ENCODE data around the gene AQP2.

Gene AQP2

DNA sequence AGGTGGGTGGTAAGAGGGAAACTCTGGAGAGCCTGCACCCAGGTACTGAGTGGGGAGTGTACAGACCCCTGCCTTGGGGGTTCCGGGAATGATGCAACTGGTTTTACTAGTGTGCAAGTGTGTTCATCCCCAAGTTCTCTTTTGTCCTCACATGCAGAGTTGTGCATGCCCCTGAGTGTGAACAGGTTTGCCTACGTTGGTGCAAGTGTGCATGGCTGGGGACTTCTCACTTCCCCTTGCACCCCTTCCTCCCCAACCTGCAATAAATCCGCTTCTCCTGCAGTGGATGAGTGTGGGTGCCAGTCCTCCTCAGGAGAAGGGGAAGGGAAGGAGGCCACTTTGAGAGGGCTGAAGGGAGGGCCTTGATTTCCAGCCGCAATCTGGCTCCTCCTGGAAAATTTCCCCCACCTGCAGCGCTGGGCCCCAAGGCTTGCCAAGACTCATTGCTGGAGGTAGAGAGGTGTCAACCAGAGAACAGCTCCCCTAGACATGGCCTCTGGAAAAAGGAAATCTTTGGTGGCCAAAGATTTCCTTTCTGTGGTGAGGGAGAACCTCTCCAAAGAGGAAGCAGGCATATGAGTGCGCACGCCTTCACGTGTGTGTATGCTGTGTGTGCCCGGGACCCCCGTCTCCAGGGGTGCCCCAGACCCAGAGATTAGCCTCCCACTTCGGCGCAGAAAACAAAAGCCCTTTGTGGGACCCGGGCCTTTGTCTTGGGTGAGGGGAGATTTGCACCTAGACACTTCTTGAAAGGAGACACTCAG is 5.5 kb downstream of the AQP2 start:
- H3K36me3 ChIP-seq (ENCODE audit: control insufficient read depth in 2 of 2, insufficient read depth in 2 of 2, low read length in 2 of 2) = no peaks in the 10 kb centered on the region
- H3K27me3 ChIP-seq (ENCODE audit: control insufficient read depth in 2 of 2, insufficient read depth in 2 of 2, low read length in 2 of 2) = peaks cover 37 to 39% of the 10 kb centered on the region in 2 donors
- no peaks in the 10 kb centered on the region for H3K4me1 ChIP-seq (ENCODE audit: control insufficient read depth in 2 of 2, insufficient read depth in 2 of 2, low read length in 2 of 2)
- no peak overlapping the region for H3K27ac ChIP-seq (ENCODE audit: low read depth in 2 of 2, low read length in 2 of 2)
- no peaks in the 10 kb centered on the region for H3K9me3 ChIP-seq (ENCODE audit: control insufficient read depth in 2 of 2, low read length in 2 of 2)
- H3K9ac ChIP-seq (ENCODE audit: low read depth in 1 of 2, low read length in 2 of 2) = no peak overlapping the region
- H3K4me3 ChIP-seq (ENCODE audit: low read length in 2 of 2) = no peak overlapping the region

DNA sequence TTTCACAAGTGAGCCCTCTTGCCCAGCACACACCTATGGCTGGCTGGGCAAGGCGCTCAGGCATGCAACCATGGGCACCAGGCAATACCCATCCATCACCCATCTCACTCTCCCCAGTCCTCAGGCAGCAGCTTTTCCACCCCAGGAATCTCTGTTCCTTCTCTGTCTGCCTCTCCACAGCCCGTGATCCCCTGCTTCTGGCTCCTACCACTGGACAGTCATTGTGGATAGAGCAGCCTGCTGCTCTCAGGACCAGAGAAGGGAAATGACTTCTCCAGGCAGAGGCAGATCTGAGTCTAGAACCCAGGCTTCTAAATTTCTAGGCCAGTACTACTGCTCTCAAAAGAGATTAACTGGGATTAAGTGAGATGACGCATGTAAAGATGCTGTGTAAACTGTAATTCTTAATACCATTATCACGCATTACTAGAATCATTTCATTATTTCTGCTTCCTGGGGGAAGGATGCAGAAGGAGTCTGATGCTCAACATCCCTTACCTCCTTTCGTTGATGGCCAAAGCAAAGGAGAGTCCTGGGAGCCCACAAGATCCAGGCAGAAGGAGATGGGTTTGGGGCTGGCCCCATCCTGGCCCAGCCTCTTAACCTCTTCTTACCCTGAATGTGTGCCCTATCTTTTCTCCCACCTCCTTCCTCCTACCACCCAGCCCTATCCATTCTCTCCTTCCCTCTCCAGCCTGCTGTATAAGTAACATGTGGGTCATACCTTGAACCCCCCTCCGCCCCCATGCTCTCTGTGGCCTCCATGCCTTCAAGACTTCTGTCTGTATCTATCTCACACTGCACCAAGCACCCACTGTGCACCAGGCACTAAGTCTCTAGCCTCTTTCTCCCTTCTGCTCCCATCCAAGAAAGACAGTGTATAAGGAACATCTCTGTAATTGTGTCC is 6.4 kb downstream of the AQP2 start:
- Histone ChIP-seq H3K4me3 (ENCODE audit: low read length in 2 of 2) (no peak overlapping the region), H3K9ac (ENCODE audit: low read depth in 1 of 2, low read length in 2 of 2) (no peak overlapping the region), H3K4me1 (ENCODE audit: control insufficient read depth in 2 of 2, insufficient read depth in 2 of 2, low read length in 2 of 2) (peaks cover 2% of the 10 kb centered on the region in 2 donors), H3K36me3 (ENCODE audit: control insufficient read depth in 2 of 2, insufficient read depth in 2 of 2, low read length in 2 of 2) (no peaks in the 10 kb centered on the region), H3K27me3 (ENCODE audit: control insufficient read depth in 2 of 2, insufficient read depth in 2 of 2, low read length in 2 of 2) (peaks cover 37 to 43% of the 10 kb centered on the region in 2 donors), H3K27ac (ENCODE audit: low read depth in 2 of 2, low read length in 2 of 2) (no peak overlapping the region), H3K9me3 (ENCODE audit: control insufficient read depth in 2 of 2, low read length in 2 of 2) (no peaks in the 10 kb centered on the region)

DNA sequence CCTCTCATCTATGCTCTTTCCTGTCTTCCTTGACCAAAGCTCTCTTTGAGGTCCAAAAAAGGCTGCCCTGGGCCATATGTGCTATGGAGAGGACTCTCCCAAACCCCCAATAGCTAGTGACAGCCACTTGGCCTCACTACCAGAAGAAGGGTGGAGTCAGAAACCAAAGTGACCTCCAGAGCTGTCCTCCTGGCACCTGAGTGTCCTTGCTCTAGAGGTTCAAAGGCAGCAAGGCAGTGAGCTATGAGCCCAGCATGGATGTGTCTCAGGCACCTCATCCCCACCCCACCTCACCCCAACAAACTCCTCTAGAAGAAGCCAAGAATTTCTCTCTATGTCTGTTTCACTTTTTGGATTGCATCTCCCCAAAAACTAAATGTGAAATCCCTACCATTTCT is 7.0 kb downstream of the AQP2 start:
- no peaks in the 10 kb centered on the region for H3K36me3 ChIP-seq (ENCODE audit: control insufficient read depth in 2 of 2, insufficient read depth in 2 of 2, low read length in 2 of 2)
- H3K9me3 ChIP-seq (ENCODE audit: control insufficient read depth in 2 of 2, low read length in 2 of 2) = no peaks in the 10 kb centered on the region
- no peak overlapping the region for H3K9ac ChIP-seq (ENCODE audit: low read depth in 1 of 2, low read length in 2 of 2)
- H3K4me3 ChIP-seq (ENCODE audit: low read length in 2 of 2) = no peak overlapping the region
- no peak overlapping the region for H3K27ac ChIP-seq (ENCODE audit: low read depth in 2 of 2, low read length in 2 of 2)
- H3K4me1 ChIP-seq (ENCODE audit: control insufficient read depth in 2 of 2, insufficient read depth in 2 of 2, low read length in 2 of 2) = peaks cover 2% of the 10 kb centered on the region in 2 donors
- H3K27me3 ChIP-seq (ENCODE audit: control insufficient read depth in 2 of 2, insufficient read depth in 2 of 2, low read length in 2 of 2) = peaks cover 39 to 45% of the 10 kb centered on the region in 2 donors

DNA sequence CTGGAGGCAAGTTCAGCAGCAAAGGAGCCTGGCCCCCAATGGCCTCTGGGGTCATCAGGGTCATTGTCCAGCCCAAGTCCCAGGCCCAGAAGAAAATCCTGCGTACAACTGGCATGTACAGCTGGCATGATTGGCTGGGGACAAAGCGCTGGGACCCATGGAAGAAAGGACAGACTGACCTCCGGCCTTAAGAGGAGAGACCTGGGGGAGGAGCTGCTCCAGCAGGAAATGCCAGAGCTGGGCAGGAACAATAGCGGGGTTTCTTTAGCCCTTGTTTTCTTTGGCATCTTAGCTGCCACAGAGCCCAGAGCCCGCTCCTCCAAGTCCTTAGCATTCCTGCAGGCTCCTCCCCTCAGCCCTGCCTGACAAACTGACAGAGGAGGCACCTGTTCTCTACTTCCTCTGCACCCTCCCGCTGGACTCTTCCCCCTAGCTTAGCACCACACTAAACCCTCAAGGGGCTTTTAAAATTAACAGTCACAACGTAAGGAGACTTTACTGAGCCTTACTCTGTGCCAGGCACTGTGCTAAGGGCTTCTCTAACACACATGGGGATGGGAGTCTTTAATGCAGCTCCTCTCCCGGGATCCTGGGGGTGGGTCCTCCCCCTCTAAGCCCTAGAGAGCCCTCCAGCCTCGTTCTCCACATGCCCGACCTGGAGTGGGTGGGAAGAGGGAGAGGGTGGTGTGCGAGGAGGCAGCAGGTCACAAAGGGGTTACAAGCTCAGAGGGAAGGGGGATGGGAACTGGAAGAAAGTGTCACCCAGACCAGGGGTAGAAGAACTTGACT is 9.3 kb downstream of the AQP2 start:
- Histone ChIP-seq H3K36me3 (ENCODE audit: control insufficient read depth in 2 of 2, insufficient read depth in 2 of 2, low read length in 2 of 2) (no peaks in the 10 kb centered on the region), H3K9ac (ENCODE audit: low read depth in 1 of 2, low read length in 2 of 2) (no peak overlapping the region), H3K4me1 (ENCODE audit: control insufficient read depth in 2 of 2, insufficient read depth in 2 of 2, low read length in 2 of 2) (peaks cover 2% of the 10 kb centered on the region in 2 donors), H3K27me3 (ENCODE audit: control insufficient read depth in 2 of 2, insufficient read depth in 2 of 2, low read length in 2 of 2) (peaks cover 39 to 40% of the 10 kb centered on the region in 2 donors), H3K4me3 (ENCODE audit: low read length in 2 of 2) (no peak overlapping the region), H3K27ac (ENCODE audit: low read depth in 2 of 2, low read length in 2 of 2) (no peak overlapping the region), H3K9me3 (ENCODE audit: control insufficient read depth in 2 of 2, low read length in 2 of 2) (no peaks in the 10 kb centered on the region)

DNA sequence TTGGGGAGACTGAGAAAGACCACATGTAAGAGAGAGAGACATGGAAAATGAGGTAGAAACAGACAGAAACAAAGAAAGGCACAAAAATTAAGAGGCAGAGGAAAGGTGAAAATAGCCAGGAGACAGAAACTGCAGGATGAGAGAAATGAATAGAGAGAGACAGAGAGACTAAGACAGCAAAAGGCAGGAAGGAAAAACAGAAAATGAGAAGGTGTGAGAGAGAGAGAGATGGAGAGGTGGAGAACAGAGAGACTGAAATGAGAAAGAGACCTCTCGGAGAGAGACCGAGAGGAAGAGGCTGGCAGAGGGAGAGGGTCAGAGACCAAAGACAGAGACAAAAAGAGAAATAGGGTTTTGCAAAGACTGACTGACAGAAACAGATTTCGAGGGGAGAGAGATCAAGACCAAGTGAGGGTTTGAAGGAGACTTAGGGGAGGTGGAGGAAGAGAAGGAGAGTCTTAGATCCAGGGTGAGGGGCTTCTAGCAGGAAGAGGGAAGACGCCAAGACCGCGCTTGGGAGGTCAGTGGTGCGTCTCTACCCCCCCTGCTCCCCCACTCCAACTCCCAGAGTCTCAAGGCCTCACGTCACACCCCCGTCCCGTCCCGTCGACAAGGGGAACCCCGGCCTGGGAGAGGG is 10.1 kb downstream of the AQP2 start:
- no peak overlapping the region for H3K27ac ChIP-seq (ENCODE audit: low read depth in 2 of 2, low read length in 2 of 2)
- no peaks in the 10 kb centered on the region for H3K36me3 ChIP-seq (ENCODE audit: control insufficient read depth in 2 of 2, insufficient read depth in 2 of 2, low read length in 2 of 2)
- H3K4me3 ChIP-seq (ENCODE audit: low read length in 2 of 2) = no peak overlapping the region
- no peak overlapping the region for H3K9ac ChIP-seq (ENCODE audit: low read depth in 1 of 2, low read length in 2 of 2)
- H3K4me1 ChIP-seq (ENCODE audit: control insufficient read depth in 2 of 2, insufficient read depth in 2 of 2, low read length in 2 of 2) = peaks cover 2% of the 10 kb centered on the region in 2 donors
- no peaks in the 10 kb centered on the region for H3K9me3 ChIP-seq (ENCODE audit: control insufficient read depth in 2 of 2, low read length in 2 of 2)
- peaks cover 39% of the 10 kb centered on the region in 2 donors for H3K27me3 ChIP-seq (ENCODE audit: control insufficient read depth in 2 of 2, insufficient read depth in 2 of 2, low read length in 2 of 2)

DNA sequence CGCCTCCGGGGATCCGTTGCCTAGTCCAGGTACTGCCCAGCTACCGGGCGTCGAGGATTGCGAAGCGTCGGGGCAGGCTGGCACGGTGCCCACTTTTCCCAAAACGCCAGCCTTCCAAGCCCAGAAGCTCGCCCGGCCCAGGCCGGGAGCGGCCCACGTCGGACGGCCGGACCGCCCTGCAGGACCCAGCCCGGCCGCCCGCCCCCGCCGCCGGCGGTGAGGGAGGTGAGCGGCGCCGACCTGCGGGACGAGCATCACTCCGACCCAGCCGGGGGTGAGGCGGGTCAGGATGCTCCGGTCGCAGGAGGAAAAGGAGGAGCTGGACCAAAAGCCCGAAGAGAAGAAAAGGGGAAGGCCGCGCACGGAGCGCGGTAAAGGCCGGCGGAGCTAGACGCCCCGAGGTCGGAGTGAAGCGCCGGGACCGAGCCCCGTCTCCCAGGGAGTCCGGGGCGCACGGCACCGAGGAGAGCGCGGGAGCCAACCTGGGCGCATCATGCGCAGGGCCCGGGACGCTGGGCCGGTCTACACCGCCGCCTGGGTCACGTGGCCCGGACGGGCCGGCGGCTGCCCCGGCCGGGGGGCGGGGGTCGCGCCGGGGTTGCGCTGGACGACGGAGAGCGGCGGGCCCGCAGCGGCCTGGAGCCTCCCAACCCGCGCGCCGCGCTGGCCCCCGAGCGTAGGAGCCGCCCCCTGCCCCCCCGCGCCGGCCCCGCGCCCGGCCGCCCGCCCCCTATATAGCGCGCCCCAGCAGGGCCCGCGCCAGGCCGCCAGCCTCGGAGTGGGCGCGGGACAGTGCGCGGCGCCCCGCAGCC is 10.8 kb downstream of the AQP2 start, which contains the start of gene AQP5:
TSS of gene AQP5 (plus strand) at position 762 of the 812 bp plus-strand sequence. CDS start 146 bp downstream, outside the sequence.
- H3K4me1 ChIP-seq (ENCODE audit: control insufficient read depth in 2 of 2, insufficient read depth in 2 of 2, low read length in 2 of 2) = peaks cover 2% of the 10 kb centered on the region in 2 donors
- H3K9ac ChIP-seq (ENCODE audit: low read depth in 1 of 2, low read length in 2 of 2) = no peak within 1 kb of the TSS
- no peaks in the 10 kb centered on the region for H3K9me3 ChIP-seq (ENCODE audit: control insufficient read depth in 2 of 2, low read length in 2 of 2)
- H3K36me3 ChIP-seq (ENCODE audit: control insufficient read depth in 2 of 2, insufficient read depth in 2 of 2, low read length in 2 of 2) = no peaks in the 10 kb centered on the region
- H3K27ac ChIP-seq (ENCODE audit: low read depth in 2 of 2, low read length in 2 of 2) = no peak within 1 kb of the TSS
- peaks cover 33 to 39% of the 10 kb centered on the region in 2 donors for H3K27me3 ChIP-seq (ENCODE audit: control insufficient read depth in 2 of 2, insufficient read depth in 2 of 2, low read length in 2 of 2)
- no peak within 1 kb of the TSS for H3K4me3 ChIP-seq (ENCODE audit: low read length in 2 of 2)

DNA sequence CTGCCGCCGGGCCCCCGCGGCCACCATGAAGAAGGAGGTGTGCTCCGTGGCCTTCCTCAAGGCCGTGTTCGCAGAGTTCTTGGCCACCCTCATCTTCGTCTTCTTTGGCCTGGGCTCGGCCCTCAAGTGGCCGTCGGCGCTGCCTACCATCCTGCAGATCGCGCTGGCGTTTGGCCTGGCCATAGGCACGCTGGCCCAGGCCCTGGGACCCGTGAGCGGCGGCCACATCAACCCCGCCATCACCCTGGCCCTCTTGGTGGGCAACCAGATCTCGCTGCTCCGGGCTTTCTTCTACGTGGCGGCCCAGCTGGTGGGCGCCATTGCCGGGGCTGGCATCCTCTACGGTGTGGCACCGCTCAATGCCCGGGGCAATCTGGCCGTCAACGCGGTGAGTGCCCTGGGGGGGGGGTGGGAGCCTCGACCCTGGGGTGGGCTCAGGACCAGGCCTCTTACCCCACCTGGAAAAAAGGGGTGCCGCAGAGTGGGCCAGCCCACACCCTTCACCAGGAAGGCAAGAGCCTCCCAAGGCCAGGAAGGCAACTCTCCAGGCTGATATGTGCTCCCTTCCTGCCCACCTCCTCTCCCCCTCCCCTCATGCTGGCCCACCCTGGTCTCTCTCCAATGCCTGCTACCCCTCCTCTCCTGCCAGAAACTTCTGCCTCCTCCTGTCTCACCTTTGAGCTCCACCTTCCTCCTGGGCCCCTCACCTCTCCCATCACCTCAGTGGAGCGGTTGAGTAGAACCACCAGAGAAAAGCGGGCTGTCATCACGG is 11.6 kb downstream of the AQP2 start:
- Histone ChIP-seq H3K27me3 (ENCODE audit: control insufficient read depth in 2 of 2, insufficient read depth in 2 of 2, low read length in 2 of 2) (peaks cover 30 to 37% of the 10 kb centered on the region in 2 donors), H3K27ac (ENCODE audit: low read depth in 2 of 2, low read length in 2 of 2) (no peak overlapping the region), H3K4me3 (ENCODE audit: low read length in 2 of 2) (no peak overlapping the region), H3K9ac (ENCODE audit: low read depth in 1 of 2, low read length in 2 of 2) (no peak overlapping the region), H3K9me3 (ENCODE audit: control insufficient read depth in 2 of 2, low read length in 2 of 2) (no peaks in the 10 kb centered on the region), H3K36me3 (ENCODE audit: control insufficient read depth in 2 of 2, insufficient read depth in 2 of 2, low read length in 2 of 2) (no peaks in the 10 kb centered on the region), H3K4me1 (ENCODE audit: control insufficient read depth in 2 of 2, insufficient read depth in 2 of 2, low read length in 2 of 2) (peaks cover 2 to 4% of the 10 kb centered on the region in 2 donors)

DNA sequence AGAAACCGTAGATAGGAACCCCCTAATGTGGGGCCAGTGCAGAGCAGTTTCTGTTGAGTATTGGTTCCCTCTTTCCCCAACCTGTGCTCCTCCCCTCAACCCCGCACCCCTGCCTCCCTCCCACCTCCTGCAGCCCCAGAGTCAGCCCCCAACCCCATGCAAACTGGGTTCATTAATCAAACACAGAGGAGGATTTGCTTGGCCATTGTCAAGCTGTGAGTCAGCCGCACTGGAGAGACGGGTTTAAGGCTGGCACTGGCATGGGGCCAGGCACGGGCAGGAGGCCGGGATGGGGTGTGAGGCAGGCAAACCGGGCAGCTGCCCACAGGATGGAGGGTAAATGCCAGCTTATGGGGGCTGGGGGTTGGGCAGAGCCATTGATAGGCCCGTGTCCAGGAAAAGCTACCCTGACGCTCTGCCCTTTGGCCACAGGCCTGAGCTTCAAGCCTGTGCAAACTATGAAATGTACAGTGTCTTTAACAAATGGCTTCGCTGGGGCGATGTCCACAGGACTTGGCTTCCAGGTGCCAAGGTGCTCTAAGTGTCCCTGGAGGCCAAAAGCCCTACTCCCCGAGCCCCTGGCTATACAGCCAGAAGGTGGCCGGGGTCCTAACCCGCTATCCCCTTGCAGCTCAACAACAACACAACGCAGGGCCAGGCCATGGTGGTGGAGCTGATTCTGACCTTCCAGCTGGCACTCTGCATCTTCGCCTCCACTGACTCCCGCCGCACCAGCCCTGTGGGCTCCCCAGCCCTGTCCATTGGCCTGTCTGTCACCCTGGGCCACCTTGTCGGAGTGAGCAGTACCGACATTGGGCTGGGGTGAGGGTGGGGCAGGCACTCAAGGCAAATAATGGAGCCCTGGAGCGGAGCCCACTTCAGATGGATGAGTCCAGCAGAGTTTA is 12.6 kb downstream of the AQP2 start:
- peaks cover 31 to 38% of the 10 kb centered on the region in 2 donors for H3K27me3 ChIP-seq (ENCODE audit: control insufficient read depth in 2 of 2, insufficient read depth in 2 of 2, low read length in 2 of 2)
- peaks cover 7 to 11% of the 10 kb centered on the region in 2 donors for H3K4me1 ChIP-seq (ENCODE audit: control insufficient read depth in 2 of 2, insufficient read depth in 2 of 2, low read length in 2 of 2)
- no peak overlapping the region for H3K4me3 ChIP-seq (ENCODE audit: low read length in 2 of 2)
- no peak overlapping the region for H3K27ac ChIP-seq (ENCODE audit: low read depth in 2 of 2, low read length in 2 of 2)
- no peaks in the 10 kb centered on the region for H3K36me3 ChIP-seq (ENCODE audit: control insufficient read depth in 2 of 2, insufficient read depth in 2 of 2, low read length in 2 of 2)
- H3K9me3 ChIP-seq (ENCODE audit: control insufficient read depth in 2 of 2, low read length in 2 of 2) = no peaks in the 10 kb centered on the region
- H3K9ac ChIP-seq (ENCODE audit: low read depth in 1 of 2, low read length in 2 of 2) = no peak overlapping the region

All from mucosa of rectum (tissue), 2 donors.